DOHH2 (cell line): Measurements from ENCODE around the gene TF.

ENCODE experiments used
- H3F3A ChIP-seq: fragments of 200-600 bp; sonication (generic), shearing (Covaris generic); 2 replicates; pipeline ENCODE4 v1.6.0; 2016; ENCODE audit warnings: antibody characterized with exemption, mild to moderate bottlenecking; ENCODE audit not compliant: control insufficient read depth, insufficient read depth
- H3K27ac ChIP-seq: fragments of 200-600 bp; sonication (generic); 2 replicates; pipeline ENCODE4 v1.5.1; 2014; ENCODE audit warnings: low read depth, mild to moderate bottlenecking, low read length, moderate library complexity
- H3K27me3 ChIP-seq: fragments of 200-600 bp; sonication (generic); 2 replicates; pipeline ENCODE4 v1.6.1; 2014; ENCODE audit warnings: mild to moderate bottlenecking, low read length, mixed read lengths; ENCODE audit not compliant: control insufficient read depth
- H3K36me3 ChIP-seq: fragments of 200-600 bp; sonication (generic); 2 replicates; pipeline ENCODE4 v1.6.1; 2014; ENCODE audit warnings: mild to moderate bottlenecking, low read length, moderate library complexity, mixed read lengths; ENCODE audit not compliant: control insufficient read depth
- H3K4me1 ChIP-seq: fragments of 200-600 bp; sonication (generic); 2 replicates; pipeline ENCODE4 v1.6.1; 2014; ENCODE audit warnings: mild to moderate bottlenecking, low read length, mixed read lengths; ENCODE audit not compliant: control insufficient read depth
- H3K4me2 ChIP-seq: fragments of 200-600 bp; sonication (generic); 2 replicates; pipeline ENCODE4 v1.6.0; 2014; ENCODE audit warnings: mild to moderate bottlenecking, low read length, moderate library complexity
- H3K4me3 ChIP-seq: fragments of 200-600 bp; sonication (generic); 2 replicates; pipeline ENCODE4 v1.5.1; 2014; ENCODE audit warnings: mild to moderate bottlenecking, low read length, mixed read lengths
- H3K79me2 ChIP-seq: fragments of 200-600 bp; sonication (generic); 2 replicates; pipeline ENCODE4 v1.6.1; 2014; ENCODE audit warnings: mild to moderate bottlenecking, low read length, mixed read lengths; ENCODE audit not compliant: control insufficient read depth
- H3K9me2 ChIP-seq: fragments of 200-600 bp; sonication (generic); replicated peaks from 2 replicates; pipeline ENCODE4 v1.6.1; 2014; ENCODE audit warnings: mild to moderate bottlenecking, low read length, mixed read lengths; ENCODE audit not compliant: control insufficient read depth
- H3K9me3 ChIP-seq: fragments of 200-600 bp; sonication (generic); 2 replicates; pipeline ENCODE4 v1.6.1; 2014; ENCODE audit warnings: antibody characterized with exemption, low read length, mixed read lengths; ENCODE audit not compliant: control insufficient read depth, insufficient read depth
- H4K20me1 ChIP-seq: fragments of 200-600 bp; sonication (generic); 2 replicates; pipeline ENCODE4 v1.6.0; 2014; ENCODE audit warnings: low read depth, mild to moderate bottlenecking, antibody characterized with exemption, low read length, moderate library complexity; ENCODE audit not compliant: control insufficient read depth, insufficient read depth
- EZH2phosphoT487 ChIP-seq: fragments of 200-600 bp; sonication (generic); IDR thresholded peaks from 2 replicates; pipeline ENCODE4 v1.6.1; 2017; ENCODE audit warnings: borderline replicate concordance, mild to moderate bottlenecking, antibody characterized with exemption, low read length, moderate library complexity, mixed read lengths
- TF ChIP-seq, protein P1 (sequence below): fragments of 200-600 bp; sonication (generic); IDR thresholded peaks from one replicate; pipeline ENCODE4 v1.5.1; 2014; ENCODE audit warnings: antibody characterized with exemption, mild to moderate bottlenecking, low read depth, low read length; ENCODE audit not compliant: poor library complexity, severe bottlenecking

Gene TF

DNA sequence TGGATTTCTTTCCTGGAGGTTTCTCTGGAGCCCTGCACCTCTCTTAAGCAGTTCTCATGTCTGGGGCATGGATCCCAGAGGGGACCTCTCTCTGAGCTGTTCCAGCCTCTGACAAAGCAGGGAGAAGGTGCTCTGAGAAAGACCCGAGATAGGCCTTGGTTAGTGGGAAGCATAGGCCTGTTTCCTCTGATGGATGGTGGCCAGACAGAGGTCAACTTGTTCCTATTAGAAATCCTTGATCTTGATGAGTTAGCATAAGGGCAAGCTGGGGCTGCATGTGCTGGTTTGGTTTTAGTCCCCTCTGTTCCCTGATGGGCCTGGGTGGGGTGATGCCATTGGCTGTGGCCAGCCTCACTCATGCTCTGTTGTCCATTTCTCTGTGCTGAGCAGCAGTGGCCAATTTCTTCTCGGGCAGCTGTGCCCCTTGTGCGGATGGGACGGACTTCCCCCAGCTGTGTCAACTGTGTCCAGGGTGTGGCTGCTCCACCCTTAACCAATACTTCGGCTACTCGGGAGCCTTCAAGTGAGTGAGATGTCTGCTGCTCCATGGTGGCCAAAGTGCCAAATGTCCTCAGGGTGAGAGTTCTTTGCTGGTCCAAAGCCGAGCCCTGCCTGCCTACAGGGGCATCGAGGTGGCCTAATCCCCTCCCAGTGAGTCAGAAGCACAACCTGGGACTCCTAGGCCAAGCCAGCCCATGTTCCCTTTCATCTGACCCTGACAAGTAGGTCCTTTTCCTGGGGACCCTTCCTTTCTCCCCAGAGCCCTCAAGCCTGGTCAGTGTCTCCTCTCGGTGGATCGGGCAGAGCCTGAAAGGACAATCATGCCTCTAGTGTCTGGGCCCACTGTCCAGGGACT lies 9.0 kb downstream of the TF start:
- TF ChIP-seq, protein P1, sequence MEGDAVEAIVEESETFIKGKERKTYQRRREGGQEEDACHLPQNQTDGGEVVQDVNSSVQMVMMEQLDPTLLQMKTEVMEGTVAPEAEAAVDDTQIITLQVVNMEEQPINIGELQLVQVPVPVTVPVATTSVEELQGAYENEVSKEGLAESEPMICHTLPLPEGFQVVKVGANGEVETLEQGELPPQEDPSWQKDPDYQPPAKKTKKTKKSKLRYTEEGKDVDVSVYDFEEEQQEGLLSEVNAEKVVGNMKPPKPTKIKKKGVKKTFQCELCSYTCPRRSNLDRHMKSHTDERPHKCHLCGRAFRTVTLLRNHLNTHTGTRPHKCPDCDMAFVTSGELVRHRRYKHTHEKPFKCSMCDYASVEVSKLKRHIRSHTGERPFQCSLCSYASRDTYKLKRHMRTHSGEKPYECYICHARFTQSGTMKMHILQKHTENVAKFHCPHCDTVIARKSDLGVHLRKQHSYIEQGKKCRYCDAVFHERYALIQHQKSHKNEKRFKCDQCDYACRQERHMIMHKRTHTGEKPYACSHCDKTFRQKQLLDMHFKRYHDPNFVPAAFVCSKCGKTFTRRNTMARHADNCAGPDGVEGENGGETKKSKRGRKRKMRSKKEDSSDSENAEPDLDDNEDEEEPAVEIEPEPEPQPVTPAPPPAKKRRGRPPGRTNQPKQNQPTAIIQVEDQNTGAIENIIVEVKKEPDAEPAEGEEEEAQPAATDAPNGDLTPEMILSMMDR = no peak
- no peak for TF ChIP-seq EZH2phosphoT487
- H3K27ac ChIP-seq = no peak overlapping the region
- H3F3A ChIP-seq = no peaks in the 10 kb centered on the region
- no peaks in the 10 kb centered on the region for H3K9me3 ChIP-seq
- no peak overlapping the region for H3K4me3 ChIP-seq
- no peaks in the 10 kb centered on the region for H3K27me3 ChIP-seq
- H3K36me3 ChIP-seq = no peaks in the 10 kb centered on the region
- H3K4me2 ChIP-seq = no peak overlapping the region
- no peaks in the 10 kb centered on the region for H3K9me2 ChIP-seq
- H3K79me2 ChIP-seq = no peaks in the 10 kb centered on the region
- no peaks in the 10 kb centered on the region for H4K20me1 ChIP-seq
- H3K4me1 ChIP-seq = no peaks in the 10 kb centered on the region

DNA sequence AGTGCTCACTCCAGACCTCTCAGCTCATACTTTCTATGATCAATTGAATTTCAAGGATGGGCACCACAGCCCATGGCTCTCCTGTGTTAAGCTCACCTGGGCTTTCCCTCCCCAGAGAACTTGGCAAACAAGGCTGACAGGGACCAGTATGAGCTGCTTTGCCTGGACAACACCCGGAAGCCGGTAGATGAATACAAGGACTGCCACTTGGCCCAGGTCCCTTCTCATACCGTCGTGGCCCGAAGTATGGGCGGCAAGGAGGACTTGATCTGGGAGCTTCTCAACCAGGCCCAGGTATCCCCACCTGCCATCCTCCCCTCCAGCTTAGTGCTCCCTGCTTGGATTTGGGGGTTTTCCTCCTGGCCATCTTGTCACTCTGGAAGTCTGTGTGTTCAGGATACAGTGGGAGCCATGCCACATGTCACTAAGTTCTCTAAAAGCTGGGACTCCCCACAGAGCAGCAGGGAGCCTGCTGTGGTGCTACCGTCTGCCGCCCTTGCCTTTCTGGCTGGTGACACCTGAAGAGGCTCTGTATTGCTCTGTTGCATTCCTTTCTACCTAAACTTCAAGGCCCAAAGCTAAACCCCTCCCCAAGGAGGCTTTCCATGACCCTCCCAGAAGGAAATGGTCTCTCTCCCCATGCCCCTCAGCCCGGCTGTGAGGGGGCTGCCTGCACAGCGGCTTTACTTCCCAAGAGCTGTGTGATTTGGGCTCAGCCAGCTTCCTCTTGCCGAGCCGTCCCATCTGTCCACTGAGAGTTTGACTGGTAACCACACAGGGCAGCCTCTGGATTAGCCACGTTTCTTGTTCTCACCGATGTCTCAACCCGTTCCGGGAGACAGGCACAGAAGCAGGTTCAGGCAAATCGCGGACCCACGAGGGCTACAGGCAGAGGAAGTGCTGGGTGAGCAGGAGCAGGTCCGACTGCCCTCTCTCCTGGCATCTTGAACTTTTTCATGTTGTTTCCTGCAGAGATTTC lies 10.8 kb downstream of the TF start:
- Histone ChIP-seq H3K27me3 (peaks cover 5% of the 10 kb centered on the region), H3K9me3 (no peaks in the 10 kb centered on the region), H3K79me2 (no peaks in the 10 kb centered on the region), H3K9me2 (no peaks in the 10 kb centered on the region), H4K20me1 (no peaks in the 10 kb centered on the region), H3K4me1 (no peaks in the 10 kb centered on the region), H3K4me2 (no peak overlapping the region), H3F3A (no peaks in the 10 kb centered on the region), H3K36me3 (no peaks in the 10 kb centered on the region), H3K4me3 (no peak overlapping the region), H3K27ac (no peak overlapping the region)
- no peak for TF ChIP-seq EZH2phosphoT487
- TF ChIP-seq, protein P1 = no peak

DNA sequence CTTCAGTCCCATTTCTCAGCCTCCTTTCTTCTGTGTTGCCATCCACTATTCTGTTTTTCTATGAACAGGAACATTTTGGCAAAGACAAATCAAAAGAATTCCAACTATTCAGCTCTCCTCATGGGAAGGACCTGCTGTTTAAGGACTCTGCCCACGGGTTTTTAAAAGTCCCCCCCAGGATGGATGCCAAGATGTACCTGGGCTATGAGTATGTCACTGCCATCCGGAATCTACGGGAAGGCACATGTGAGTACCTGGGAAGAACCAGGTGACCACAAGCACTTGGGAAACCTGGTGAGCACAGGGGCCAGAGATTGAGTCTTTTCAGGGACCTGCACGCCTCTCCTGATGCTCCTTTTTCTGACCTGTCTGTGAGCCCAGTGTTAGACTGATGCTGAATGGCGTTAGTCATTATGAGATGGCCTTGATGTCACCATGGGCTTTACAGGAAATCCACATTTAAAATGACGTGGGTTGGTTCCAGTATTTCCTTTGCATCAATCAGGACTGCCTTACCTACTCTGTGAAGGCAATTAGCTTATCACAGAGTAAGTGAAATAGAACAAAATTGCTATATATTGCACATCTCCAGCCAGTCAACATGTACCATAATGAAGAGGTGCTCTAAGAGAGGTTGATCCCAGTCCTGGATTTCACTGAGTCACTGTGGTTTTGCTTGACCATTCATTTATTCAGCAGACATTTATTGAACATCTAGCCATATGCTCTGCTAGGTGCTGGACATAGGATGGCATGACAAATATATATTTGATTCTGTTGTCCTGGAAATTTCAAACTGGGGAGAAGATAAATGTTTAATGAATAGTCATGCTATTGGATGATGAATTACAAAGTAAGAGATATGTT lies 11.7 kb downstream of the TF start:
- no peaks in the 10 kb centered on the region for H4K20me1 ChIP-seq
- no peaks in the 10 kb centered on the region for H3K9me2 ChIP-seq
- no peaks in the 10 kb centered on the region for H3F3A ChIP-seq
- no peaks in the 10 kb centered on the region for H3K36me3 ChIP-seq
- H3K27me3 ChIP-seq = peaks cover 10% of the 10 kb centered on the region
- no peak overlapping the region for H3K4me3 ChIP-seq
- H3K4me2 ChIP-seq = no peak overlapping the region
- TF ChIP-seq, protein P1 = no peak
- TF ChIP-seq EZH2phosphoT487 = no peak
- no peaks in the 10 kb centered on the region for H3K79me2 ChIP-seq
- no peaks in the 10 kb centered on the region for H3K9me3 ChIP-seq
- no peaks in the 10 kb centered on the region for H3K4me1 ChIP-seq
- H3K27ac ChIP-seq = no peak overlapping the region
